ENCODE results near the gene FARP1.

- TF ChIP-seq, protein P1, sequence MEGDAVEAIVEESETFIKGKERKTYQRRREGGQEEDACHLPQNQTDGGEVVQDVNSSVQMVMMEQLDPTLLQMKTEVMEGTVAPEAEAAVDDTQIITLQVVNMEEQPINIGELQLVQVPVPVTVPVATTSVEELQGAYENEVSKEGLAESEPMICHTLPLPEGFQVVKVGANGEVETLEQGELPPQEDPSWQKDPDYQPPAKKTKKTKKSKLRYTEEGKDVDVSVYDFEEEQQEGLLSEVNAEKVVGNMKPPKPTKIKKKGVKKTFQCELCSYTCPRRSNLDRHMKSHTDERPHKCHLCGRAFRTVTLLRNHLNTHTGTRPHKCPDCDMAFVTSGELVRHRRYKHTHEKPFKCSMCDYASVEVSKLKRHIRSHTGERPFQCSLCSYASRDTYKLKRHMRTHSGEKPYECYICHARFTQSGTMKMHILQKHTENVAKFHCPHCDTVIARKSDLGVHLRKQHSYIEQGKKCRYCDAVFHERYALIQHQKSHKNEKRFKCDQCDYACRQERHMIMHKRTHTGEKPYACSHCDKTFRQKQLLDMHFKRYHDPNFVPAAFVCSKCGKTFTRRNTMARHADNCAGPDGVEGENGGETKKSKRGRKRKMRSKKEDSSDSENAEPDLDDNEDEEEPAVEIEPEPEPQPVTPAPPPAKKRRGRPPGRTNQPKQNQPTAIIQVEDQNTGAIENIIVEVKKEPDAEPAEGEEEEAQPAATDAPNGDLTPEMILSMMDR (conservative IDR thresholded peaks at IDR 0.05; ENCODE audit: low read length), result no peak
- TF ChIP-seq EZH2phosphoT487 (IDR thresholded peaks at IDR 0.05; ENCODE audit: borderline replicate concordance, low read depth, low read length), result no peak
Observed at GRCh38 chr13:98420554-98421175, 277.8 kb downstream of the FARP1 start.
